GM12873 (cell line): Measurements from ENCODE around the gene QPCTL.

Experiments
- TF ChIP-seq, protein P1 (sequence below): IDR thresholded peaks from 2 replicates; pipeline ENCODE4 v1.5.1; 2012; ENCODE audit warnings: low read depth, mild to moderate bottlenecking, moderate library complexity, low read length, control low read depth; ENCODE audit not compliant: insufficient read depth; ENCODE audit errors: missing control alignments

QPCTL gene

DNA sequence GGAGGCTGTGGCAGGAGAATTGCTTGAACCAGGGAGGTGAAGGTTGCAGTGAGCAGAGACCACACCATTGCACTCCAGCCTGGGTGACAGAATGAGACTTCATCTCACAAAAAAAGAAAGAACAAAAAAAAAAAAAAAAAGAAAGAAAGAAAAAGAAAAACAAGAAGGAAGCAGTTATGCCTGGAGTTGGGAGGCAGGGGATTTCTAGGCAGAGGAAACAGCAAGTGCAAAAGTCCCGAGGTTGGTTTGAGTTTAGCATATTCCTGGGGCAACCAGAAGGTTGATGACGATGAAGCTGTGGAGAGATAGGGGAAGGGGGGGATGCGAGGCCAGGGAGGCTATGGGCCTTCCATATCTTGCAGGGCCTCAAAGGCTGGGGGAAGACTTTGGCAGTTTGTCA lies 41.7 kb upstream of the QPCTL start:
- TF ChIP-seq, protein P1, sequence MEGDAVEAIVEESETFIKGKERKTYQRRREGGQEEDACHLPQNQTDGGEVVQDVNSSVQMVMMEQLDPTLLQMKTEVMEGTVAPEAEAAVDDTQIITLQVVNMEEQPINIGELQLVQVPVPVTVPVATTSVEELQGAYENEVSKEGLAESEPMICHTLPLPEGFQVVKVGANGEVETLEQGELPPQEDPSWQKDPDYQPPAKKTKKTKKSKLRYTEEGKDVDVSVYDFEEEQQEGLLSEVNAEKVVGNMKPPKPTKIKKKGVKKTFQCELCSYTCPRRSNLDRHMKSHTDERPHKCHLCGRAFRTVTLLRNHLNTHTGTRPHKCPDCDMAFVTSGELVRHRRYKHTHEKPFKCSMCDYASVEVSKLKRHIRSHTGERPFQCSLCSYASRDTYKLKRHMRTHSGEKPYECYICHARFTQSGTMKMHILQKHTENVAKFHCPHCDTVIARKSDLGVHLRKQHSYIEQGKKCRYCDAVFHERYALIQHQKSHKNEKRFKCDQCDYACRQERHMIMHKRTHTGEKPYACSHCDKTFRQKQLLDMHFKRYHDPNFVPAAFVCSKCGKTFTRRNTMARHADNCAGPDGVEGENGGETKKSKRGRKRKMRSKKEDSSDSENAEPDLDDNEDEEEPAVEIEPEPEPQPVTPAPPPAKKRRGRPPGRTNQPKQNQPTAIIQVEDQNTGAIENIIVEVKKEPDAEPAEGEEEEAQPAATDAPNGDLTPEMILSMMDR = no peak

GRCh38 chr19:45653634-45654033 lies 38.8 kb upstream of the QPCTL start:
- TF ChIP-seq, protein P1 = no peak

DNA sequence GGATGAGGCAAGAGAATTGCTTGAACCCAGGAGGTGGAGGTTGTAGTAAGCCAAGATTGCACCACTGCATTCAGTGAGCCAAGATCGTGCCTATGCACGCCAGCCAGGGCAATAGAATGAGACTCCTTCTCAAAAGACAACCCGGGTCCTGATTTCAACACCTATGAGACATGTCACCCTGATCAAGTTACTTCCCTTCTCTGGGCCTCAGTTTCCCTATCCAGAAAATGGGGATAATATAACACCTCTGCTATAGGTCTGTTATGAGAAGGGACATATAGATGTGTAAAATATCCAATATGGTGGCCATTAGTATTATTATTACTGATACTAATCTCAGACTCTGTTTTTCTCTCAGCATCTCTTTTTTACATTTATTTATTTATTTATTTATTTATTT lies 37.4 kb upstream of the QPCTL start:
- TF ChIP-seq, protein P1 = no peak

DNA sequence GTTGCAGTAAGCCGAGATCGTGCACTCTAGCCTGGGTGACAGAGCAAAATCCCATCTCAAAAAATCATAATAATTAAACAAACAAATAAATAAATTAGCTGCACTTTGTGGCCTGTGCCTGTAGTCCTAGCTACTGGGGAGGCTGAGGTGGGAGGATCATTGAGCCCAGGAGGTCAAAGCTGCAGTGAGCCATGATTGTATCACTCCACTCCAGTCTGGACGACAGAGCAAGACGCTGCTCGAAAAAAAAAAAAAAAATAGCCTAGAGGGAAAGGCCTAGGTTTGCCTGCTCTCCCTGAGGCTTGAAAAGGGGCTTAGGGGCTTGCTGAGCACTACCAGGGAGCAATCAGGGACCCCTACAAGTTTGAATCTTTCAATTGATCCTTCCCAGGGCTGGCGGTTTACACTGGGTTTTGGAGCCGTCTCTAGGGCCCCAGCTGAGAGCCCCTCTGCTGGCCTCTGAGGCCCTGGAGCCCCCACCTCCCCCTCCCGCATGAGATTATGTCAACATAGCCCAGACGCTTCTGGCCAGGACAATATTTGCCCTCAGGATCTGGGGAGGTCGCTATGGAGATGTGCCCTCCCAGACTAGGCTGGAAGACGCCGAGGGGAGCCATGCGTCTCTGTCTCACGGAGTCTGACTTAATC lies 34.8 kb upstream of the QPCTL start:
- TF ChIP-seq, protein P1 = no peak

DNA sequence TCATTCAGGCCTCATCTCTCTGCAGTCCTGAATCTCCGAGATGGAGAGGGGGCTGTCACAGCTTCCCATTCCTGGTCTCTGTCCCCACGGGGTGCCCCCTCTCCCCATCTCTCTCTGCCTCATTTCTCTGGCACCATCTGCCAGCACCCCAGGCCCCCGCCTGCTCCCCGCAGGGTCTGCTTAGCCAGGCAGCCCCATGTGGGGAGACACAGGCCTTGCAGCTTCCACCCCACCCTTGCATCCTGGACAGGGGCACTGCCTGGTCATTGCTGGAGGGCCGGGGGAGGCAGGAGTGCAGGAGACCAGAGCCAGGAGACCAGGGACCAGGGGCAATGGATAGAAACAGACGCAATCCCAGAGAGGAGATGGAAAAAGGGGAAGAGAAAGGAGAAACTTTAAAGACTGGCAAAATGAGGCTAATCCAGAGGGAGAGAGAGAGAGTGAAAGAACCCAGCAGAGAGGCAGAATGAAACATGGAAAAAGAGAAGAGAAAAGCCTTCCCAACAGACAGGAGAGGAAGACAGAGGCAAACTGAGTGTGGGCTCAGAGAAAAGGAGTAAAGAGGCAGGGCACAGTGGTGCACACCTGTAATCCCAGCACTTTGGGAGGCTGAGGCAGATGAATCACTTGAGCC lies 33.3 kb upstream of the QPCTL start:
- TF ChIP-seq, protein P1 = no peak

- TF ChIP-seq, protein P1 = no peak
These were observed 31.8 kb upstream of the QPCTL start for GRCh38 chr19:45660636-45661035.

DNA sequence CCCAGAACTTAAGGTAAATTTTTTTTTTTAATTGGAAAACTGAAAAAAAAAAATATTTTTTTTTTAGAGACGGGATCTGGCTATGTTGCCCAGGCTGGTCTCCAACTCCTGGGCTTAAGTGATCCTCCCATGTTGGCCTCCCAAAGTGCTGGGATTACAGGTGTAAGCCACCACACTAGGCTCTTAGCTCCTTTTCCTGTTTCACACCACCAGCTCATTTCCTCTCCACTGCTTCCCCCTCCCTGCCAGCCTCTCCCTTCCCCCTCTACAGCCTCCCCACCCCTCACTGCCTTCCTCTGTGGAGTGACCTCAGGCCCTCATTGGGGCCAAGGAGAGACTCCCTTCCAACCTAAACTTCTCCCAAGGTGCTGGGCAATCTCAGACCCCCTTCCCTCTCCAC lies 28.7 kb upstream of the QPCTL start:
- TF ChIP-seq, protein P1 = no peak
